GM19239 (cell line): ENCODE results near the gene AKAP8L.

Experiments
- DNase-seq: peaks from one replicate; pipeline ENCODE4 v3.0.0; 2011; ENCODE audit warnings: low spot score; ENCODE audit not compliant: insufficient read length
- FAIRE-seq: peaks from 2 replicates; lab custom pipeline; 2011; peaks lifted over from hg19 to GRCh38; lab: Jason Lieb, UNC

AKAP8L gene

DNA sequence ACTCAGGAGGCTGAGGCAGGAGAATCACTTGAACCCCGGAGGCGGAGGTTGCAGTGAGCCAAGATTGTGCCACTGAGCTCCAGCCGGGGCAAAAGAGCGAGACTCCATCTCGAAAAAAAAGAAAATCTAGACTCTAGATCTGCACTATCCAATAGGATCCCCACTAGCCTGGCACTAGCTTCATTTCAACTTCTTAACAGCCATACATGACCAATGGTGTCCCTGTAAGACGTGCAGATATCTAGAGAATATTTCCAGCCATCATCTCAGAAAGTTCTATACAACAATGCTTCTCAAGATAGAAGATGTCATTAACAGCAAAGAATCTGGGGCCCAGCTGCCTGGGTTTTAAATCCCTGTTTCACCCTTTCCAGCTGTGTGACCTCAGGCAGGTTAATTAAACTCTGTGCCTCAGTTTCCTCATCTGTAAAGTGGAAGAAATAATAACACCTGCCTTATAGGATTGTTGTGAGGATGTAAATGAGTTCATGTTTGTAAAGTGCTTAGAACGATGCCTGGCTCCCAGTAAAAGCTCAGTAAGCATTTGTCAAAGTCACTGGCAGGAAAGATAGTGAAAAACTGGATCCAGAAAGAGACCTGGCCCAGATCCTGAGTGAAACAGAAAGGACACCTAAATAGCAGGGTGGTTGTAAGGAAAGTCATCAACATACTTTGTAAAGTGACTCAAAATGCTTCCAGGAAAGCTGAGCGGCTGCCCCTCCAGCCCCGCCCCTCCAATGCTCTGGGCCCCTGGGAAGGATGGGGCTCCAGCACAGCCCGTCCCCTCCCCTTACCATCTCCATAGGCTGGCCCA lies 17.4 kb upstream of the AKAP8L start:
- no peak for FAIRE-seq
- no peak for DNase-seq

DNA sequence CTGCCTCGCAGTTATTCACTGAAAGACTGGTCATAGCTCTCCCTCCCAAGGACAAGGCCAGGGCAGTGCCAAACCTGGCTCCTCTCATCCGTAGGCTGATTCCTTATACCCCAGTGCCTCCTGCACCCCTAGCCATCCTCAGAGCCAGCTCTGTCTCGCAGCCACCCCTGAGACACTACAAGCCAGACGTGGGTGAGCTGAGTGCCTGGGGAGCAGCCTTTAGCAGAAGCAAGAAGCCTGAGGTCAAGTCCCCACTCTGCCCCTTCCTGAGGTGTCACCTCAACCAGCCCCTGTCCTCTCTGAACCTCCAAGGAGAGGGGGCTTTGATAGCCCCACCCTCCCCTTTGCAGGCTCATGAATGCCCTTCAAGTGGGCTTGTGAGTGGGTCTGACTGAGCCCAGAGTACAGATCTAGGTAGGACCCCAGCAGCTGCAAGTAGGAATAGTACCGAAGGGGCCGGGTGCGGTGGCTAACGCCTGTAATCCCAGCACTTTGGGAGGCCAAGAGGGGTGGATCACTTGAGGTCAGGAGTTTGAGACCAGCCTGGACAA lies 14.8 kb upstream of the AKAP8L start:
- no peak for FAIRE-seq

DNA sequence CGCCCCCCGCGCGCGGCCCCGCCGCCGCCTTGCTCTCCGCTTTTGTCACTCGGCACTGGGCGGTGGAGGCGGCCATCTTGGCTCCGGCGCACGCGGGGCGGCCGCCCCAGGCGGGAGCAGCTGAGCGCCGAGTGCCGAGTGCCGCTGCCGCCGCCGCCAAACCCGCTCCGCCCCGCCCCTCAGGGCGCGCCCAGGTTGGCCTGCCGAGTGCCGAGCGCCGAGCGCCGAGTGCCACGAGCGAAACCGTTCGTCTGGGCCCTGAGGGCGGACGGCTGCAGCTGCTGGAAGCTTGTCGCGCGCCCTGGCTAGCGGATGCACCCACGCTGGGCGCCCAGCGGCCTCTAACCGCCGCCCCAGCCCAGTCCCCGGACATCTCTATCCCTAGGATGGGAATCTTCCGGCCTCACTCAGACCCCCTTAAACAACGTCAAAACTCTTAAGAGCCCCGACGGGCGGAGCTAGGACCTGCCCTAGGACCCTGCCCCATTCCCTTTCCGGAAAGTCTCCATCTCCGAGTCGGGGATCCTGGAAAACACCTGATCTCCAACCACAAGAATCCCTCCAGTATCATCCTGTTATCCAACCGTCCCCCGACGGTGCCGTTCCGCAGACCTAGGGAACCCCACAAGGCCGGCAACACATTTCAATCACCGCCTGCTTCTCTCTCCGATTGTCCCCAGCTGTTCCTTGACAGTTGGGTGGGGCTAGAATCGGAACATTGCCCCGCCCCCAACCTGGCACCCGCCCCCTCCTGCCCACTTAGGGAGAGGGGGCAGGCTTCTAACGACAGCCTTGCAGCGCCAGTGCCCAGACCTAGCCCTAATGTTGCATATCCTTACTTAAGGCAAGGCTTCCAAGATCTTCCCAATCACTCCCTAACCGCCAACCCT lies 14.1 kb upstream of the AKAP8L start:
- FAIRE-seq: peak; percentile 93
- peak; percentile 100 for DNase-seq

More for the DNA sequence above, 14.8 kb upstream of the AKAP8L start:
- no peak for DNase-seq

DNA sequence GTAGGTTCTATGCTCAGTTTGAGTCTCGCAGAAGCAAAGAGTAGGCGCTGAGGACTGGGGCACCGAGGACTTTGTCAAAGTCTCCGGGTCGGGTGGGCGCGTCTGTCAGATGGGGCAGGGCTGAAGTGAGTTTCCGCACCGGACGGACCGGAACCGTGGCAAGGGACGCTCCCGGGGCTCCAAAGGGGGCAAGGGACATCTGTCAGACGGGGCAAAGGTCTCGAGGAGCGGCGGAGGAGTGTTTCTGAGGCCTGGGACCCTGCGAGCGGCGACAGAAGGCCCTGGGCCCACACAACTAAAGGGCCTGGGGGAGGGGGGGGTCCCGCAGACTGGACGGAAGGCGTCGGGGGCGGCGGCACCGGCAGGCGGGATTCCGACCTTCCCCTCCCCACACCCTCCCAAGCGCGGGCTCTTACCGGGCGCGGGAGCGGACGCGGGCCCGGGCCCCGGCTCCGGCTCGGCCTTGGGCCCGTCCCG lies 13.3 kb upstream of the AKAP8L start:
- FAIRE-seq: no peak

GRCh38 chr19:15431396-15432017 lies 12.7 kb upstream of the AKAP8L start:
- DNase-seq (no peak), FAIRE-seq (peak; percentile 44)

More for the DNA sequence above, 13.3 kb upstream of the AKAP8L start:
- DNase-seq: peak; percentile 73

DNA sequence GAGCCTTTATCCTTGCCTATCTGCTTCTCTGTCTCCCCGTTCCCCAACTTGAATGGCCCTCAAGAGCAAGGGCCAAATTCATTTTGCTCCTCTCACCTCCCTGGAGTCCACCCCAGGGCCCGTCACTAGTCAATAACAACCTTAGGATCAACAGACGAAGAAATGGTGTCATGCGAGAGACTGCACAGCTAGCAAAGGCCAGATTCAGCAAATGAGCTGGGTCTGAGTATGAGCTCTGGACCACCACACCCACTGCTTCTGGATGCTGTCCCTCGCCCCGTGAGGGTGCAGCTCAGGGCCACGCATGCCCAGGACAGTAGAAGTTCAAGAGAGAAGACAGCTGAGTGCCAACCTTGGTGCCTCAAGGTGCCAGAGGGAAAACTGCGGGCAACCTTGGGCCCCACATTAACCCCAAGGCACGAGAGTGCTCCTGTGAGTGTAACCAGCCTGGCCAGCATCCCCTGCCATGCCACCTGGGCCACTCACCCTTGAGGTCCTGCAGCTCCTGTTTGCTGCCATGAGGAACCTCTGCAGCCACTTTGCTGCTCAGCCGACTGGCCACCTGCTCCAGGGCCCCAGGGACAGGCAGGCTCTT lies 11.8 kb upstream of the AKAP8L start:
- no peak for DNase-seq
- FAIRE-seq: no peak

DNA sequence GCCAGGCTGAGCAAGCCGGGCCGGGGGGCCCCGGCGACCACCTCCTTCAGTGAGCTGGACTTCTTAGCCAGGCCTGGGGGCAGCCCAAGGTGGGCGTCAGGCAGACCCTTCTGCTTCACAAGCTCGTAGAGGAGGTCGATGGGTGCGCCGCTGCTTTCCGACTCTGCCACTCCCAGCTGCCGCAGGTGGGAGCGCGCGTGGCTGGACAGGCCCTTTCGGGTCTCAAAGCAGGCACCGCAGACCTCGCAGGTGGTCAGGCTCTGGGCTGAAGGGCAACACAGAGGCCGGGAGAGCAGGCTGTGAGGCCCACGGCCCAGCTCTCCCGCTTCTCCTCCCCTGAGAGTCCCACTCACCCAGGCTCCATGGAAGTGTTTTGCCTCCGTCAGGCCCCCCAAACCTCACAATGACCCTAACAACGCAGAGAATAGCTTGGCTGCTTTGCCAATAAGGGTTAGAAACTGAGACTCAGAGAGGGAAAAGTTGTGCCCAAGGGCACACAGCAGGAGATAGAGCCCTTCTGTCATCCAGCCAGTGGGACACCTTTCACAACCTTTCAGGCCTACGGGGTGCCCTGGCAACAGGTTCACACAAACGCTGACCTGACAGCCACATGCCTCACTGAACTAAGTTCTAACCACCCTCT lies 11.2 kb upstream of the AKAP8L start:
- DNase-seq (no peak), FAIRE-seq (no peak)

GRCh38 chr19:15428956-15429824 lies 10.4 kb upstream of the AKAP8L start:
- no peak for DNase-seq
- no peak for FAIRE-seq

GRCh38 chr19:15427991-15428471 lies 9.2 kb upstream of the AKAP8L start:
- FAIRE-seq: no peak
- DNase-seq: no peak

DNA sequence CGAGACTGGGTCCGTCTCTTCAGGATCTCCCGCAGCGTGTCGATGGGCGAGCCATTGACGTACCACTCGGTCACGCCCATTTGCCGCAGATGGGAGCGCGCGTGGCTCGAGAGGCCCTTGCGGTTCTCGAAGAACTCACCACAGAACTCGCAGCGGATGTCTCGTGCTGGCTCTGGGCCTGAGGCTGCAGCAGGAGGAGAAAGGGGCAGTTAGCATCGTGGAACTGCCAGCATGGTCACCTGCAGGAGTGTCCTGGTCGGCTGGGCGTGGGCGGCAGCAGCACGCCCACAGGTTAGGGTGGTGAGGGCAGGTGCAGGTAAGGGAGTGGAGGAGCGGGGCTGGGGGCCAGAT lies 8.5 kb upstream of the AKAP8L start:
- DNase-seq (no peak), FAIRE-seq (no peak)

DNA sequence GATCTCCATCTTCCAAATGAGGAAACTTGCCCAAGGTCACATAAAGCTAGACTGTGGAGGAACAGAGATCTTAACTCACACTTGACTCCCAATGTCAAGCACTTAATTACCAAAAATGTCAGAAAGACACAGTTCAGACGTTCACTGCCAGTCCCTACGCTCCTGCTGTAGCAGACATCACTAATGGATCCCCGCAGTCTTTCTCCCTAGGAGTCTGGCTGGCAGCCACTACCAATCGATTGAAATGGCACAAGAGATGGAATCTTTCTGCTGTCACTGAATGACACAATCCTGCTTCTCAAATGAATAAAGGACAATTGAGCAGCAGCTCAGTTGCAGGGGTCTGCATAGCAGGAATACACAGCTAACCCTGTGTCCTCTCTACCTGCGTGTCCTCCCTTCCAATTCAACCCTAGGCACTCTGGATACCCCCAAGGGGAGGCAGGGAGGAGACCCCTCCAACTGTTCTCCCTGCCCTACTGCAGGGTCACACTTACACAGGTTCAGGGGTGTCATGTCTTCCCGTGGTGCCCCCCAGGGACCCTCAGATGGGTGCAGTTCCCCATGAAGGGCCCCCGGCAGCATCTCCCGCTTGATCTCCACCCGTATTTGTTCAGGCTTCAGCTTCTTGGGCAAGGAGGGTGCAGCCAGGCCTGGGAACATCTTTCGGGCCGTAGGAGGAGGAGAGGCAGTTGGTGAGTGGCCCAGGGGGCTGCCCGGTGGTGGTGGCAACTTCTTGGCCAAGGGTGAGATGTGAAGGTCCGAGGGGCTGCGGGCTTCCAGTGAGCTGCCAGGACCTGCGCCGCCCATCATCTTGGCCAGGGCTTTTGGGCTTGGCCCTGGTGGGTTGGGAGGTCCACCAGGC lies 7.9 kb upstream of the AKAP8L start:
- no peak for FAIRE-seq
- DNase-seq: no peak

DNA sequence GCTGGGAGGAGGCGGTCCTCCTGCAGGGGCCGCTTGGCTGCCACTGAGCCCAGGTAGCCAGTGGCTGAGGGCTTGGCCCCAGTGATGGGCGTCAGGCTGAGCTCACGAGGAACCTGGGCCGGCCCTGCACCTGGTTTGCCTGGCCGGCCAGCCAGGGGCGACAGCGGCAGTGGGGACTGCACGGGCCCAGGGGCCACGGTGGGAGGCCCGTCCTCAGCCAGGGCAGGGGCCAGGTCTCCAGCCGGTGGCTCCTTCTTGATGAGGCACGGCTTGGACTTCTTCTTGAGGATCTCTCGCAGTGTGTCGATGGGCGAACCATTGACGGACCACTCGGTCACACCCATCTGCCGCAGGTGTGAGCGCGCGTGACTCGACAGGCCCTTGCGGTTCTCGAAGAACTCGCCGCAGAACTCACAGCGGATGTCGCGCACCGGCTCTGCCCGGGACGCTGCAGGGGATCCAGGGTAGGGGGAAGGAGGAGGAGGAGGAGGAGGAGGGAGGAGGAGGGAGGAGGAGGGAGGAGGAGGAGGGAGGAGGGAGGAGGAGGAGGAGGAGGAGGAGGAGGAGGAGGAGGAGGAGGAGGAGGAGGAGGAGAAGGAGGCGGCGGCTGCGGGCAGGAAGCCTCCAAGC lies 6.6 kb upstream of the AKAP8L start:
- DNase-seq (no peak), FAIRE-seq (no peak)

- no peak for FAIRE-seq
- no peak for DNase-seq
These were observed 6.0 kb upstream of the AKAP8L start for GRCh38 chr19:15424692-15425272.

- FAIRE-seq (no peak), DNase-seq (no peak)
These were observed 5.3 kb upstream of the AKAP8L start for GRCh38 chr19:15424121-15424520.

DNA sequence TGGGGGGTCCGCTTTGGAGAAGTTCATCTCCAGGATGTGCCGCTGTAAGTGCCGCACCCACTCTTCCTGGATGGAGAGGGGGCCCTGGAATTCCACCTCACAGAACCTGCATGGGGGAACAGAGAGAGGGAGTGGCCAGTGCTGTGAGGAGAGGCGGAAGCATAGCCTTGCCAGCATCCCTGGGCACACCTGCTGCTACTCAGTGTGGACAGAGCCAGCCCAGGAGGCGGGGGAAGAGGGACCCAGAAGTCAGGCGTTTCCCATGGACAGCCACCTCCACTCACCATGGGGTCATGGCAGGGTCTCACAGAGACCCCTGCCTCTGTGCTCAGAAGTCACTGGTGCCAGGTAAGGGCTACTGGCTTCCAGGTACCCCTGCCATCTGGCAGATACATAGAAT lies 4.3 kb upstream of the AKAP8L start:
- FAIRE-seq (no peak), DNase-seq (no peak)

DNA sequence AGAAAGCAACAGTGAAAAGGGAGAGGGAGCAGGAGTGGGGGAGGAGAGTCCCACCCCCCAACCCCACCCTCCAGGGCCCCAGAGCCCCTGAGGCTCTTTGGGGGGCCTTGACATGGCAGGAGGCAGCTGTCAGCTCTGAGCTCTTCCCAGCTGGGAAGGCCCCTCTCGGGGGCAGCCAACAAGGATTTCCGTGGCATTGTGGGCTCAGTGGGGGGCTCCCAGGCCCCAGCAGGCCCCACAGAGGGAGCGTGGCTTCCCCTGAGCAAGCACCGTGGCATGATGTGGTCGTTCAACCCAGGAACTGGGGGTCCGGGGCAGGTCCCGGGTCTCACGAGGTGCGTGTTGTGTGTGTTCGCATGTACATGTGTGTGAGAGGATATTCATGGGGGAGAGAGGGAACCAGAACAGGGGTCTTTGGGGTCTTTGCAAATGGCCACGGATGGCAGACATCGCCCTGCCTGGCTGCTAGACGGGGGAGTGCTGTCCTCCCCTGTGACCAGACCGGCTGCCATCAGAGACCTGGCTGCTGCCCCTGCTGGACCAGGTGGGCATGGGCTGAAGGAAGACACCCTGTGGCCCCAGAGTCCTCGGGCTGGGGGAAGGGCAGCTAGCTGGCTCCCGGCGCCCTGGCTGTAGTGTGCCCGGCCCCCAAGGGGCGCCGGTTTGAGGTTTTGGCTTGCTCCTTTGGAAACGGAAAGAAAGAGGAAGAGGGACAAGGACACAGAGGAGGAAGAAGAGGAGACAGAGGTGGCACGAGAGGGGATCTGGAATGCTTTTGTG lies 3.7 kb upstream of the AKAP8L start:
- DNase-seq (no peak), FAIRE-seq (no peak)
